GF-D8 (cell line): ENCODE data around the gene MARCHF2.

Experiments used
- DNase-seq: peaks from one replicate; lab custom pipeline; 2025; lab: John Stamatoyannopoulos, UW

MARCHF2 gene

GRCh38 chr19:8387688-8388611 is 25.2 kb upstream of the MARCHF2 start:
- no peak for DNase-seq

GRCh38 chr19:8388612-8388958 is 24.5 kb upstream of the MARCHF2 start:
- no peak for DNase-seq

DNA sequence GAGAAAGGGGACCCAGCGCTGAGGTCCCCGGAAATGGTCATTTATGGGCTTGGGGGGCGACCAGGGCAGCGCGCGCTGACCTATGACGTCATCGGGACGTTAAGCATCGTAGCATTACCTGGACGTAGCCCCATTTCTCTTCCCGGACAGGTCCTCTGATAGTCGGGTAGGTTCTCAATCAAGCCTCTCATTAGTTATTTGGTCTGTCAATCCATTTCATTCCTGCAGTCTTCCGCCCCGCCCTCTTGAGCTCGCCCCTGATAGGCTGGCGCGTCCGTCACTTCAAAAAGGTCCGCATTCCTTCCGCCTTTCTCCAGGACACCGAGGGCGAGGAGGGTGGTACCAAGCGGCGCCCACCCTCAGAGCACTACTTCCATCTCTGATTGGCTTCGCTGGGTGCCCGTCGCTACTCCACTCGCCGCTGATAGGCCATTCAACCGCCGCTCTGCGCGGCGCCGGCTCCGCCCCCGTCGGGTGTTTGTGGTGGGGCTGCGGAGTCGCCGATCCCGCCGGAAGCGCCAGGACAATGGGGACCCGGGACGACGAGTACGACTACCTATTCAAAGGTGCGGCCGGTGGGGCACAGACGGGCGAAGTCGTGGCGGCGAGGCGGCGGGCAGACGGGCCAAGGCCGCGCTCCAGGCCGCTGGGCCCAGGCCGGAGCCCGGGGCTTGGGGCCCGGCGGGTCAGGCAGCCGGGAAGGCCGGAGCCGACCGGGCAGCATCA is 23.1 kb upstream of the MARCHF2 start, which contains the start of gene RAB11B:
Gene RAB11B (plus strand): TSS at position 470 of the 726 bp plus-strand sequence. CDS start 57 bp downstream, at position 527.
- peak; percentile 100 for DNase-seq

DNA sequence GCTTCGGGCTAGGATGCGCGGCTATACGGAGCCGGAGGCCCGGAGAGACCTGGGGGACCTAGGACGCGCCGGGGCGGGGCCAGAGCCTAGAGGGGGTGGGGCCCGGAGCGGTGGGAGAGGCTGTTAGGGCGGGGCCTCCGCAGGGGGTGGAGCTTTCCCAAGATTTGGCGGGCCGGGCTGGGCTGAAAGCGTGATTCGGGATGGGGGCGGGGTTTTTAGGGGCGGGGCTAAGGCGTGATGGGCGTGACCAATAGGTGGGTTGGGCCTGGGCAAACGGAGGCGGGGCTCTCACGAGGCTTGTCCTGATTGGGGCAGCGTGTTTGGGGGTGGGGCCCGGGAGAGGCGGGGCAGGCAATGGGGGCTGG is 22.5 kb upstream of the MARCHF2 start:
- peak; percentile 67 for DNase-seq

DNA sequence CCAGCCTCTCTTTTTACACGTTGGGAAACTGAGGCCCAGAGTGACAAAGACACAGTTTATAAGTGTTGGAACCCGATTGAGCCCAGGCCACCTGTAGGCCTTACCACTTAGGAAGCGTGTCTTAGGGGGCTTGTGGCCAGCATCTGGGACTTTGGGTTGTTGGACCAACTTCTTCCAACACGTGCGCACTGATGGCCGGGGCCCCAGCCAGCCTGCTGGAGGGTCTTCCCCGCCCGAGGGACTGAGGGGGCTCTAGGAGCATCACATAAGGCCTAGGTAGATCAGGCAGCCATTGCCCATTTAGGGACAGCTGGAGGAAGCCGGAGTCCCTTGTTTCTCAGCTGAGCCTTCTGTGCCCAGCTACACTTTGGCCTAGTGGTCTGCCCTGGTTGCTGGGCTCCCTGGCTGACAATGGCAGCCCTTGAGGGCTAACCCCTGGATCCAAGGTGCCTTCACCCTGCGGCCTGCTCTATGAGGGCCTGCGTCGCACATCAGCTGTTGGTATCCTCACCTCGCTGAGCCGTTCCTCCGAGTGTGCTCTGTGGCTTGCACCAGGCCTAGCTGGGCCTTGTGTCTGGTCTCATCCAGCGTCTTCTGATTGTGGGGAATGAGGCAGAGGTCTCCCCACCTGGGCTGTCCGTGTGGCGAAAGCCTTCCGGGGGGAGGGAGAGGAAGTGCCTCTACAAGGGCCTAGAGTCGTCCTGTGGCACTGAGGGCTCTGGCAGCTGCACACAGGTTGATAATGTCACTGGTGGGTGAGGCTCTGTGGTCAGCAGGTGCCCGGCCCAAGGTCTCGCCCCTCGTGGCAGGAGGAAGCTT is 21.7 kb upstream of the MARCHF2 start:
- no peak for DNase-seq

- no peak for DNase-seq
Measured at GRCh38 chr19:8392017-8392591, 21.0 kb upstream of the MARCHF2 start.

GRCh38 chr19:8393192-8393870 is 19.8 kb upstream of the MARCHF2 start:
- DNase-seq: no peak

- no peak for DNase-seq
Measured at GRCh38 chr19:8393871-8394250, 19.2 kb upstream of the MARCHF2 start.

DNA sequence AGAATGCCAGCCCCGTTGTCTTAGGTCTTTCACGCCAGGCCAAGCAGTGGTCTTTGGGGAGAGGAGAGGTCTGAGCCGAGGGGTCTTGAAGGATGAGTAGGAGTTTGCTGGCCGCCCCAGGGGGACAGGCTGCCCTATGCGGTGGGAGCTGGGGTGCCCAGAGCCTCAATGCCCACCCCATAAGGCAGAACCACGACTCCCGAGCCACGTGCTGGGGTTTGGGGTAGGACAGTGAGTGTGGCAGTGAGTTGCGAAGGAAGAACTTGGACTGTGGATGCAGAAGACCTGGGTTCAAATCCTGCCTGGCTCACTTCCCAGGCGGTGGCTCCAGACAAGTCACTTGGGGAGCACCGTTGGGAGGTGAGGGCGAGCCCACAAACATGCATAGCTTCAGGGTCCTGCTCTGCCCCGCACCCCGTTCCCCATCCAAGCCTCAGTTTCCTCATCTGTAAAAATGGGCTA is 17.5 kb upstream of the MARCHF2 start:
- no peak for DNase-seq

DNA sequence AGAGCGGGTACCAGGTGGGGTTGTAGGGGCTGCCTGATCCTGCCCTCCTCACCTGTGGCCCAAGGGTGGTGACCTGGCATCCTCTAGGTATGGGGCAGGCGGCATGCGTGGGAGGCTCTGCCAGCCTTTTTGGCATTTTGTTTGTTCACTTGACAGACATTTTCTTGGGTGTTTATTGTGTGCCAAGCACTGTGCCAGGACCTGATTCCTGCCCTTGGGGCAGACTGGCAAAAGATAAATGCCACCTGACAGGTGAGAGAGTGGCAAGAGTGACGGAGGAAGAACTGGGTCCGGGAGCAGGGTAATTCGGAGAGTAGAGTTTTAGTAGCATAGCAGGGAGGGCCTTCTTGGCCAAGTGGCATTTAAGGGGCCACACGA is 16.9 kb upstream of the MARCHF2 start:
- DNase-seq: no peak

GRCh38 chr19:8396563-8397203 is 16.4 kb upstream of the MARCHF2 start:
- no peak for DNase-seq

DNA sequence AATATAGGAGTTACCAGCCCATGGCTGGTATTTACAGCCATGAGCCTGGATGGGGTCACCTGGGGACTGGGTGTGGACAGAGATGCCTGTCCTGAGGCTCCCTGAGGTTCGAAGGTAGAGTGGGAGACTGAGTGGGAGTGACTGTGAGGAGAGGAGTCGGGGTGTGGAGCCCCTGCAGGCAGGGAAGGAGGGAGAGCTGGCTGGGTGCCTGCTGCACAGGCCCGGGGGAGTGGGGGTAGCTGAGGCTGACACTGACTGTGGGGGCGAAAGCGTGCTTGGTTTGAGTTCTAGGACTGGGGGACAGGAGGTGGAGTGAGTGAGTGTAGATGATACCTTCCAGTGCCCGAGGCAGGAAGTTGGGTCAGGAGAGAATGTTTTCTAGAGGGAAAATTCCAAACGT is 15.8 kb upstream of the MARCHF2 start:
- no peak for DNase-seq

- no peak for DNase-seq
Measured at GRCh38 chr19:8397746-8398310, 15.3 kb upstream of the MARCHF2 start.

DNA sequence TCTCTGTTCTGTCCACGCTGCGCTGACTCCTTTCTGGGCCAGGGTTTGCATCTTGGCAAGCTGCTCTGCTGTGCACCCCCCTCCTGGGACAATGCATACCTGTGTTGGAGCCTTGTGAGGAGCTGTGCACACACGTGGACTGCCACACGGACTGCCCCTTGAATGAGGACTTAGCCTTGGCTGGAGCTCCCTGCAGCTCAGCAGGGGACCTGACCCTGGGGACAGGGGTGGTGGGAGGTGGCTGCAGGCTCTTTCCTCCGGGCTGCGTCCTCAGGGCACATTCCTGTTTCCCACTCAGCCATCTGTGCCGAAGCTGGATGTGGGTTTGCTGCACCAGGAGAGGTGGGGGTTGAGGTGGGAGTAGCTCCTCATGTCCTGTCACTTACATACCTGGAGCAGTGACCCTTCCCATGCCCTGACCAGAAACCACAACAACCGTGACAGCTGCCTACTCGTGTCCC is 14.8 kb upstream of the MARCHF2 start:
- DNase-seq: no peak

DNA sequence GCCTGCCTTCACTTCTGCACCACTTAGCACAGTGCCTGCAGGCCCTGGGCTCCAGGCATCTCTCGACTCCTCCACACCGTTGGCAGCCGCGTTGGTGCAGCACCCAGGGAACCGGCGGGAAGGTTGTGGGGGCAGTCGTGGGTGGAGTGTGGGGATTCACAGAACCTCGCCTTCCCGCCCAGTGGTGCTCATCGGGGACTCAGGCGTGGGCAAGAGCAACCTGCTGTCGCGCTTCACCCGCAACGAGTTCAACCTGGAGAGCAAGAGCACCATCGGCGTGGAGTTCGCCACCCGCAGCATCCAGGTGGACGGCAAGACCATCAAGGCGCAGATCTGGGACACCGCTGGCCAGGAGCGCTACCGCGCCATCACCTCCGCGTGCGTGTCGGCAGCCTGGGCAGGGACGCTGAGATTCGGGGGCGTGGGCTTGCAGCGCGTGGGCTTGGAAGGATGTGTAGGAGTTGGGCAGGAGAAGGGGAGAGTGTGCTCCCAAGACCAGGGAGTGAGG is 13.4 kb upstream of the MARCHF2 start:
- DNase-seq: no peak

GRCh38 chr19:8401981-8402411 is 11.1 kb upstream of the MARCHF2 start:
- DNase-seq: no peak

GRCh38 chr19:8403098-8403819 is 9.8 kb upstream of the MARCHF2 start:
- no peak for DNase-seq

DNA sequence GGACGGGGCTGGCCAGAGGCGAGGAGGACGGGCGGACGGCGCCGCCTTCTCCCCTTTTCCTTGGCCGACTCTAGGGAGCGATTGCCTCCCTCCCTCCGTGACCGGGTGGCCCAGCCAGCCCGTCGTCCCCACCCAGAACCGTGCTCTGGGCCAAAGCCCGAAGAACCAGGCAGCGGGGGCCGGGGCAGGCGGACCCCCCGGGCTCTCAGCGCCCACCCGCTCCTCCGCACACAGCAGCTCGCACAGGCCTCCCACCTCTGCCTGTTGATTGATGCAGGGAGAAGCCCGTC is 9.3 kb upstream of the MARCHF2 start:
- DNase-seq: no peak

DNA sequence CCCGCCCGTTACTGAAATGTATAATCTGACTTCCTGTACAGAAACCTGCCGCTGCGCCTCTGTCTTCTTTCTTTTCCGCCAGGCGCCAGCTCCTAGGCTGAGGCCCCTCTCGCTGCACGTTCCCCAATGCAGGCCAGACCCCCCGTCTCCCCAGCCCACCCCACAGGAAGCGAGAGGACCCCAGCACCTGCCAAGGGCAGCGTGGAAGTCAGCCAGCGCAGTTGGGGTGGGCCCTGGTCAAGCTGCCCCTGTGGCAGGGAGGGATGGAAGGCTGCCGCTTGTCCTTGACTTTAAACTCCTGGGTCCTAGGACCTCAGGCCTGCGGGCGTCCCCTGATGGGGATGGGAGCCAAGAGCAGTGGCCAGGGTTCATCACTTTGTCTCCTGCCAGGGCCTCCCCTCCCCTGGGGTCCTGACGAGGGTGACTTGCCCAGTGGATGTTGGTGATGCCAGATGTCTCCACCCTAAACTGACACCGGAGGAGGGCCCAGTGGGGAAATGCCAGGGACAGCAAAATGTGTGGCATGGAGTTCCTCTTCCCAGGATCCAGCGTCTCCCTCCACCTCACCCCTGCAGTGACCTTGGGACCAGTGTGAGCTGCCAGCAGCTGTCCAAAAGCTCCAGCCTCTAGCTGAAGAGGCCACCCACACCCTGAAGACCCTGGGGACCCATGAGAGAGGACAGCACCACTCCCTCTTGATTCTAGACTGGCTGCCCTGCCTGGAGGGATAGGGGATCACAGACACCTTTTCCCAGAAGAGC is 8.5 kb upstream of the MARCHF2 start:
- no peak for DNase-seq
